K562 (cell line): ENCODE measurements around the gene SYDE1. TPM values are rescaled to one million over a fixed set of nuclear protein-coding genes. Genes with fewer than 3 reads are reported as not detected.

ENCODE experiments used
- ARNT ChIP-seq, 2 experiments: fragments of 450-650 bp; IDR thresholded peaks; 2 replicates each; pipeline ENCODE4 v1.6.1; 2016; ENCODE audit warnings: mild to moderate bottlenecking in 1 of 2
- CHD2 ChIP-seq: IDR thresholded peaks from 2 replicates; pipeline ENCODE4 v1.6.1; 2011; ENCODE audit warnings: low read depth, low read length
- GTF2E2 ChIP-seq: fragments of 200-800 bp; sonication (Bioruptor generic); IDR thresholded peaks from 2 replicates; pipeline ENCODE4 v1.6.1; 2016; ENCODE audit warnings: missing genetic modification characterization, missing compliant biosample characterization
- HCFC1 ChIP-seq: IDR thresholded peaks from 2 replicates; pipeline ENCODE4 v1.6.1; 2012; ENCODE audit warnings: low read depth, low read length, improper control_type of control experiment
- HDAC2 ChIP-seq: fragments of 450-650 bp; IDR thresholded peaks from 2 replicates; pipeline ENCODE4 v1.6.1; 2016; ENCODE audit warnings: mild to moderate bottlenecking
- L3MBTL2 ChIP-seq: fragments of 450-650 bp; IDR thresholded peaks from 2 replicates; pipeline ENCODE4 v1.6.1; 2016; ENCODE audit warnings: mild to moderate bottlenecking, moderate library complexity
- LEF1 ChIP-seq: fragments of 450-650 bp; IDR thresholded peaks from 2 replicates; pipeline ENCODE4 v1.6.1; 2016; ENCODE audit warnings: mild to moderate bottlenecking
- MLX ChIP-seq, 2 experiments: fragments of 450-650 bp in 1 of 2; sonication (generic) in 1 of 2; formaldehyde crosslinking; conservative IDR thresholded peaks; 2 replicates each; pipeline versions ENCODE4 v1.4.0 to v1.8.1; 2020 to 2022; ENCODE audit warnings: mild to moderate bottlenecking in 1 of 2, missing genetic modification reagents in 1 of 2
- RBBP5 ChIP-seq: fragments of 200-600 bp; sonication (generic); IDR thresholded peaks from 2 replicates; pipeline ENCODE4 v1.6.1; 2012; ENCODE audit warnings: borderline replicate concordance, mild to moderate bottlenecking, low read length, control low read depth, inconsistent platforms; ENCODE audit not compliant: insufficient read depth, poor library complexity, severe bottlenecking
- SMARCB1 ChIP-seq: IDR thresholded peaks from 2 replicates; pipeline ENCODE4 v1.6.1; 2011; ENCODE audit warnings: improper control_type of control experiment, low read depth; ENCODE audit not compliant: insufficient read length
- USF2 ChIP-seq: sonication (generic); formaldehyde crosslinking; IDR thresholded peaks from 2 replicates; pipeline ENCODE4 v1.5.0; 2020; ENCODE audit warnings: missing genetic modification reagents
- ZBTB11 ChIP-seq, 3 experiments: fragments of 200-800 bp in 1 of 3; fragments of 250-450 bp in 1 of 3; fragments of 450-650 bp in 1 of 3; sonication (Bioruptor Pico) in 1 of 3; sonication (Bioruptor generic) in 1 of 3; formaldehyde crosslinking in 1 of 3; IDR thresholded peaks; 2 replicates each; pipeline versions ENCODE4 v1.6.1 to v1.8.0; 2016 to 2022; ENCODE audit warnings: mild to moderate bottlenecking in 2 of 3, missing genetic modification characterization in 2 of 3, missing compliant biosample characterization in 1 of 3, moderate library complexity in 1 of 3
- ZBTB12 ChIP-seq: fragments of 250-450 bp; sonication (Bioruptor Pico); IDR thresholded peaks from 2 replicates; pipeline ENCODE4 v1.4.0; 2020
- ZNF232 ChIP-seq: sonication (generic); formaldehyde crosslinking; IDR thresholded peaks from 2 replicates; pipeline ENCODE4 v1.8.0; 2022; ENCODE audit warnings: mild to moderate bottlenecking, missing genetic modification reagents
- ZNF277 ChIP-seq: fragments of 250-450 bp; sonication (Bioruptor Pico); IDR thresholded peaks from 2 replicates; pipeline ENCODE4 v1.8.0; 2022; ENCODE audit warnings: inconsistent platforms, mild to moderate bottlenecking, moderate library complexity, borderline replicate concordance
- ZNF707 ChIP-seq: fragments of 250-450 bp; sonication (Bioruptor Pico); conservative IDR thresholded peaks from 2 replicates; pipeline ENCODE4 v1.8.0; 2022; ENCODE audit warnings: inconsistent platforms, mild to moderate bottlenecking, moderate library complexity
- polyA plus RNA-seq, 8 experiments: library from polyadenylated mRNA; depleted of rRNA in 4 of 8; stranded (reverse) in 5 of 8; unstranded in 3 of 8; fragments of >200 nt; fragmentation: Nextera tagmentation in 2 of 8; fragmentation: Illumina TruSeq in 1 of 8; extraction: Ambion mirVana in 2 of 8; extraction: Trizol in 1 of 8; gene quantifications; 2 replicates each; pipeline versions ENCODE4 v1.2.1 to v1.2.3, GENCODE V29; 2011 to 2014; ENCODE audit warnings: inconsistent platforms in 1 of 8, missing spikeins in 1 of 8
- total RNA-seq, 7 experiments: library from RNA; depleted of rRNA in 6 of 7; stranded (reverse); fragments of >200 nt in 6 of 7; fragmentation: Illumina TruSeq in 2 of 7; extraction: Trizol in 2 of 7; gene quantifications; 2 replicates each; pipeline versions ENCODE4 v1.2.1 to v1.2.3, GENCODE V29; 2011 to 2021; ENCODE audit warnings: low replicate concordance in 1 of 7
- TF ChIP-seq, protein P1 (sequence below): fragments of 450-650 bp; IDR thresholded peaks from 2 replicates; pipeline ENCODE4 v1.6.1; 2014; ENCODE audit warnings: low read depth, mild to moderate bottlenecking, moderate library complexity, borderline replicate concordance

Gene SYDE1
- total and polyA plus RNA-seq, 9 of the 15 experiments (the other 6 are each of a cell fraction or from before 2014, with no cell fraction given): 0.04 TPM; not detected in 8

GRCh38 chr19:15125232-15126067, 18.2 kb downstream of the SYDE1 start (continued):
- peak; percentile 95 for TF ChIP-seq USF2 (CRISPR knock-in tag)
- peak; percentile 92 for TF ChIP-seq HDAC2
- peak; percentile 44; the same call in 1 of the 2 replicates for TF ChIP-seq ZNF232 (CRISPR knock-in tag)
- no peak for TF ChIP-seq SMARCB1
- TF ChIP-seq ZBTB12 (CRISPR knock-in tag): peak; percentile 39; the same call in 1 of the 2 replicates
- no peak for TF ChIP-seq ZNF277 (CRISPR knock-in tag)
- peak in 1 of 3 experiments; percentile 30; a peak in 1 of 6 replicates for TF ChIP-seq ZBTB11 (CRISPR knock-in tag; IDR thresholded peaks at IDR 0.05)
- peak in 1 of 2 experiments; percentile 42; a peak in 1 of 4 replicates for TF ChIP-seq ARNT (IDR thresholded peaks at IDR 0.05)
- peak; percentile 53 for TF ChIP-seq CHD2
- TF ChIP-seq RBBP5: peak; percentile 39
- 0 out of 2 replicates have a peak, but pooled peaks have one; percentile 44 for TF ChIP-seq HCFC1
- 0 out of 2 replicates have a peak, but pooled peaks have one; percentile 38 for TF ChIP-seq LEF1
- TF ChIP-seq L3MBTL2: peak; percentile 83
- no peak for TF ChIP-seq GTF2E2 (tag)
- TF ChIP-seq ZNF707 (CRISPR knock-in tag): no peak
- TF ChIP-seq, protein P1, sequence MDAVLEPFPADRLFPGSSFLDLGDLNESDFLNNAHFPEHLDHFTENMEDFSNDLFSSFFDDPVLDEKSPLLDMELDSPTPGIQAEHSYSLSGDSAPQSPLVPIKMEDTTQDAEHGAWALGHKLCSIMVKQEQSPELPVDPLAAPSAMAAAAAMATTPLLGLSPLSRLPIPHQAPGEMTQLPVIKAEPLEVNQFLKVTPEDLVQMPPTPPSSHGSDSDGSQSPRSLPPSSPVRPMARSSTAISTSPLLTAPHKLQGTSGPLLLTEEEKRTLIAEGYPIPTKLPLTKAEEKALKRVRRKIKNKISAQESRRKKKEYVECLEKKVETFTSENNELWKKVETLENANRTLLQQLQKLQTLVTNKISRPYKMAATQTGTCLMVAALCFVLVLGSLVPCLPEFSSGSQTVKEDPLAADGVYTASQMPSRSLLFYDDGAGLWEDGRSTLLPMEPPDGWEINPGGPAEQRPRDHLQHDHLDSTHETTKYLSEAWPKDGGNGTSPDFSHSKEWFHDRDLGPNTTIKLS: peak; percentile 87
- TF ChIP-seq MLX (CRISPR knock-in tag; conservative IDR thresholded peaks at IDR 0.05): no peak
